HUES48 (cell line): ENCODE measurements around the gene TARS1.
"Not testable (repeated sequence)": the region's sequence is repeated elsewhere in the genome, so short reads cannot be mapped to it uniquely, and the experiment has no call there.

Experiments
- H3K27ac ChIP-seq: one replicate; pipeline ENCODE4 v1.7.0; 2013; ENCODE audit warnings: low read depth, low read length, inconsistent platforms
- H3K27me3 ChIP-seq: 2 replicates; pipeline ENCODE4 v1.6.1; 2013; ENCODE audit warnings: mild to moderate bottlenecking, low read length; ENCODE audit not compliant: control insufficient read depth, insufficient read depth
- H3K36me3 ChIP-seq: 2 replicates; pipeline ENCODE4 v1.6.1; 2013; ENCODE audit warnings: low read length; ENCODE audit not compliant: control insufficient read depth, insufficient read depth
- H3K4me1 ChIP-seq: 2 replicates; pipeline ENCODE4 v1.6.1; 2013; ENCODE audit warnings: mild to moderate bottlenecking, low read length; ENCODE audit not compliant: control insufficient read depth, insufficient read depth
- H3K4me3 ChIP-seq: 2 replicates; pipeline ENCODE4 v1.5.1; 2013; ENCODE audit warnings: mild to moderate bottlenecking, low read depth, low read length
- H3K9ac ChIP-seq: 2 replicates; pipeline ENCODE4 v1.6.1; 2013; ENCODE audit warnings: mild to moderate bottlenecking, low read depth, low read length, moderate library complexity
- H3K9me3 ChIP-seq: 2 replicates; pipeline ENCODE4 v1.6.1; 2013; ENCODE audit warnings: low read length; ENCODE audit not compliant: control insufficient read depth, insufficient read depth

Gene TARS1

GRCh38 chr5:33489481-33490067 lies 48.8 kb downstream of the TARS1 start:
- Histone ChIP-seq H3K9me3 (0 out of 2 replicates have a peak, but pooled peaks cover 4% of the 10 kb centered on the region), H3K4me1 (0 out of 2 replicates have a peak, but pooled peaks cover 7% of the 10 kb centered on the region)

GRCh38 chr5:33490071-33490665 lies 49.4 kb downstream of the TARS1 start:
- H3K9ac ChIP-seq: no peak overlapping the region

More at GRCh38 chr5:33489481-33490067, 48.8 kb downstream of the TARS1 start:
- Histone ChIP-seq H3K27ac (no peak overlapping the region), H3K27me3 (no peaks in the 10 kb centered on the region), H3K4me3 (no peak overlapping the region), H3K36me3 (no peaks in the 10 kb centered on the region), H3K9ac (no peak overlapping the region)

DNA sequence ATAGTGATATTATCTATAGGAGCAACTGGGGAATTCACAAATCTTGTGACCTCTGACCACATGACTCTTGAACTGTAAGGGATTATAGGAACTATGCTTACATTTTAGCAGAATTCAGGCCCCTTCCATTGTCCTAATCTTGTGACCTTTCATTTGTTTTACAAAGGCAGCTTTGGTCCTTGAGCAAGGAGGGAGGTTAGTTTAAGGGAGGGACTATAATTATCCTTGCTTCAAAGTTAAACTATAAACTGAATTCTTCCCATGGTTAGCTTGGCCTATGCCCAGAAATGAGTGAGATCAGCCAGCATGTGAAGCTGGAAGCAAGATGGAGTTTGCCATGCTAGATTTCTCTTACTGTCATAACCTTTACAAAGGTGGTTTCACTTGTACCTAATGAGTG lies 51.2 kb downstream of the TARS1 start:
- Histone ChIP-seq H3K4me3 (no peak overlapping the region), H3K4me1 (0 out of 2 replicates have a peak, but pooled peaks cover 7% of the 10 kb centered on the region), H3K9me3 (0 out of 2 replicates have a peak, but pooled peaks cover 4% of the 10 kb centered on the region), H3K27ac (no peak overlapping the region), H3K27me3 (no peaks in the 10 kb centered on the region), H3K9ac (no peak overlapping the region), H3K36me3 (no peaks in the 10 kb centered on the region)

More at GRCh38 chr5:33490071-33490665, 49.4 kb downstream of the TARS1 start:
- no peaks in the 10 kb centered on the region for H3K36me3 ChIP-seq
- H3K27me3 ChIP-seq: no peaks in the 10 kb centered on the region
- H3K27ac ChIP-seq: no peak overlapping the region
- H3K4me3 ChIP-seq: no peak overlapping the region
- 0 out of 2 replicates have a peak, but pooled peaks cover 7% of the 10 kb centered on the region for H3K4me1 ChIP-seq
- 0 out of 2 replicates have a peak, but pooled peaks cover 4% of the 10 kb centered on the region for H3K9me3 ChIP-seq

- H3K27ac ChIP-seq: no peak overlapping the region
- H3K36me3 ChIP-seq: no peaks in the 10 kb centered on the region
- 0 out of 2 replicates have a peak, but pooled peaks cover 7% of the 10 kb centered on the region for H3K4me1 ChIP-seq
- H3K9me3 ChIP-seq: no peaks in the 10 kb centered on the region
- H3K4me3 ChIP-seq: no peak overlapping the region
- H3K27me3 ChIP-seq: no peaks in the 10 kb centered on the region
- no peak overlapping the region for H3K9ac ChIP-seq
Observed at GRCh38 chr5:33494466-33494865, 53.7 kb downstream of the TARS1 start.

GRCh38 chr5:33501260-33501659 lies 60.5 kb downstream of the TARS1 start:
- H3K4me1 ChIP-seq: no peaks in the 10 kb centered on the region
- H3K36me3 ChIP-seq: no peaks in the 10 kb centered on the region
- no peaks in the 10 kb centered on the region for H3K9me3 ChIP-seq
- H3K4me3 ChIP-seq: no peak overlapping the region
- H3K9ac ChIP-seq: no peak overlapping the region
- H3K27me3 ChIP-seq: no peaks in the 10 kb centered on the region
- no peak overlapping the region for H3K27ac ChIP-seq

DNA sequence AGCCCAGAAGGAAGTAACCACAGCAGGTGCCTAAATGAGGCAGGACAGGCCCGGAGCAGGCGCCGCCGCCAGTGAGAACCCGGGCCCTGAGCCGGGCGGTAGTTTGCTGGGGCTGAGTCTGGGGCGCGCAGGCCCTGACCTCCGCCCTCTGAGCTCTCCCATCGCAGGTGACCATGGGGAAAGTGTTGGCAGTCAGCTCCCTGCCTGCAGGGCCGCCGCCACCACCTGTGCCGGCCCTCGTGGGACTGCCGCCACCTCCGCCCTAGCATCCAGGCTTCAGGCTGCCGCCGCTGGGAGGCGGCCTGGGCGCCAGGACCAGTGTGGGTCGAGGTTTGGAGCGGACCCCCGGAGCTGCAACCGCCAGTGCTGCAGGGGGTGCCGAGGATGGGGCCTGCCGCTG lies 61.1 kb downstream of the TARS1 start:
- H3K27me3 ChIP-seq: no peaks in the 10 kb centered on the region

DNA sequence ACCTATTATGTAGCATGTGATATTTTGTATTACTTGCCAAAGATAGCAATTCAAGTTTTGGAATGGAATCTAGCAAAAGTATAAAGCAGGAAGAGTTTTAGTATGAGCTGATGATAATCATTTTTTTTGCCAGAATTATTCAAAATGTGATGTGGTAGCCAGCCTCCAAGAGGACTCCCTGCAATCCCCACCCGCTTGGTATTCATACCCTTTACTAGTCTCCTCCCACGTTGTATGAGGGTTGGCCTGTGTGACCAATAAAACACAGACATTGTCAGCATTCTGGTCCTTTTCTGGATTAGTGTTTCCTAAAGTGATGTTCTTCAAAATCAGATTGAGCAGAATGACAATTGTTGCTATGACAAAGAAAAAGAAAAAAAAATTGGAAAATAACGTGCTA lies 63.8 kb downstream of the TARS1 start:
- Histone ChIP-seq H3K9me3 (no peaks in the 10 kb centered on the region), H3K9ac (no peak overlapping the region), H3K4me1 (no peaks in the 10 kb centered on the region), H3K27me3 (no peaks in the 10 kb centered on the region), H3K27ac (no peak overlapping the region), H3K36me3 (no peaks in the 10 kb centered on the region), H3K4me3 (no peak overlapping the region)

More for the DNA sequence above, 61.1 kb downstream of the TARS1 start:
- Histone ChIP-seq H3K36me3 (no peaks in the 10 kb centered on the region), H3K27ac (no peak overlapping the region), H3K9me3 (no peaks in the 10 kb centered on the region), H3K4me3 (no peak overlapping the region), H3K9ac (no peak overlapping the region), H3K4me1 (no peaks in the 10 kb centered on the region)

DNA sequence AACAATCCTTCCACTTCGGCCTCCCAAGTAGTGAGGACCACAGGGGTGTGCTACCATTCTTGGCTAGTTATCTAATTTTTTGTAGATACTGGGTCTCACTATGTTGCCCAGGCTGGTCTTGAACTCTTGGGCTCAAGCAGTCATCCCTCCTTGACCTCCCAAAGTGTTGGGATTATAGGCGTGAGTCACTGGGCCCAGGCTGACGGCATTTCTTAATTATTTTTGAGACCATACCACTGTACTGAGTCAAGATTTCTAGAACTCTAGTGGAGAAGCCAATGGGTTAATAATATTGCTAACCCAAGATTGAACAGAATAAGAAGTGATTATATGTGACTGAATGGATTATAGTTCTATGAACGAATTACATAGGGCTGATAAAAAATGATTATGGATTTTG lies 66.7 kb downstream of the TARS1 start:
- Histone ChIP-seq H3K27me3 (no peaks in the 10 kb centered on the region), H3K4me3 (no peak overlapping the region), H3K36me3 (no peaks in the 10 kb centered on the region), H3K9me3 (no peaks in the 10 kb centered on the region), H3K27ac (no peak overlapping the region), H3K4me1 (no peaks in the 10 kb centered on the region), H3K9ac (no peak overlapping the region)

GRCh38 chr5:33509036-33509435 lies 68.3 kb downstream of the TARS1 start:
- H3K27ac ChIP-seq: no peak overlapping the region
- H3K4me1 ChIP-seq: no peaks in the 10 kb centered on the region
- no peak overlapping the region for H3K4me3 ChIP-seq
- no peak overlapping the region for H3K9ac ChIP-seq
- H3K27me3 ChIP-seq: no peaks in the 10 kb centered on the region
- no peaks in the 10 kb centered on the region for H3K9me3 ChIP-seq
- H3K36me3 ChIP-seq: no peaks in the 10 kb centered on the region

DNA sequence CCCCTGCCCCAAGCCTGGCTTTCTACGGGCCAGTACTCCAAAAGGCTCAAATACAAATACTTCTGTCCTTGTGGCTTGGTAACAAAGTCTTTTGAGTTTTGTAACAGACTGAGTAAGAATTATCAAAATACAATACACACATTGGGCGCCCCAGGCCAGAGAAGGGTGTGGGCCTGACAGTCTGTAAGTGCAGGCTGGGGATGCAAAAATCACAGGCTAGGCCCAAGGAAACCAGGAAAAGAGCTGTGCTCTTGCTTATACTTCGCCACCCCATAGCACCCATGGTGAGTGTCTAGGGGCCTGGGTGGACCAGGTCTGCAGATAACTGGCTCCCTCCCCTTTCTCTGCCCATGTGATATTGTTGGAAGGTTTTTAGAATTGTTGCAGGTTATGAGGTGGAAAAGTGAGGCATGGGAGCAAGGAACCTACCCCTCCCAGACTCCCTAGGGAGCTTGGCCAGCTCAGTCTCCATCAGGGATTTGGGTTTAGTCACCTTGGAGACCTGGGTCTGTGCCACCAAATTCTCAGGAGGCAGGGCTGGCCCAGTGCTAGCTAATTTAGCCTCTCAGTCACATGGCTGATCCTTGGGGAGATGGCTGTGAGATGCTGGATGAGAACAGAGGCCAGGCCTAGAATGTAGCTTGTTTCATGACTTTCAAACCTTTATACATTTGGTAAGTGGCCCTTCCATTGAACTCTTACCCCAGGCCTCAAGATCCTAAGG lies 72.9 kb downstream of the TARS1 start:
- Histone ChIP-seq H3K27ac (no peak overlapping the region), H3K4me1 (no peaks in the 10 kb centered on the region), H3K9ac (no peak overlapping the region), H3K4me3 (no peak overlapping the region), H3K36me3 (no peaks in the 10 kb centered on the region), H3K27me3 (no peaks in the 10 kb centered on the region), H3K9me3 (no peaks in the 10 kb centered on the region)

- not testable (repeated sequence) for H3K27me3 ChIP-seq, H3K27ac ChIP-seq, H3K36me3 ChIP-seq, H3K4me3 ChIP-seq, H3K9ac ChIP-seq, H3K4me1 ChIP-seq, H3K9me3 ChIP-seq
Observed at GRCh38 chr5:33515366-33515765, 74.6 kb downstream of the TARS1 start.
